ENCODE results near the gene AKAP17A. TPM values are rescaled to one million over a fixed set of nuclear protein-coding genes. Genes with fewer than 3 reads are reported as not detected.

Gene AKAP17A
- total RNA-seq, 1 donor from 2014 or later = 34.3 TPM

DNA sequence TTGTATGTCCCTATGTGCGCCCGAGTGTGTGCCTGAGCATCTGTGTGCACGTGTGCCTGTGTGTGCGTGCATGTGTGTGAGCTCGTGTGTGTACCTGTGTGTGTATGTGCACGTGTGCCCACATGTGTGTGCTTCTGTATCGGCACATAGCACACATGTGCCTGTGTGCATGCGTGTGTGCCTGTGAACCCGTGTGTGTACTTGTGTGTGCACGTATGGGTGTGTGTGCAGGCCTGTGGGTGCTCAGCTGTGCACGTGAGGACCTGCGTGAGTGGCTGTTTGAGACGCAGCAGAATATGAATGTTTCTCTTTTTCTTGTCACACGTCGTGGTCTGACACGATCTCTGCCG lies 4.3 kb downstream of the AKAP17A start:
- no peak overlapping the region for H3K4me3 Mint-ChIP-seq (ENCODE audit: unreplicated experiment)
- peak; percentile 68 for DNase-seq (ENCODE audit: low spot score)
- no peaks in the 10 kb centered on the region for H3K9me3 Mint-ChIP-seq (ENCODE audit: low read depth)
- H3K27ac Mint-ChIP-seq (ENCODE audit: unreplicated experiment) = no peak overlapping the region
- H3K36me3 Mint-ChIP-seq (ENCODE audit: low read depth) = peaks cover 37% of the 10 kb centered on the region
- peaks cover 18% of the 10 kb centered on the region for H3K4me1 Mint-ChIP-seq (ENCODE audit: low read depth)
- H3K27me3 Mint-ChIP-seq (ENCODE audit: low read depth) = no peaks in the 10 kb centered on the region
- TF ChIP-seq, protein P1, sequence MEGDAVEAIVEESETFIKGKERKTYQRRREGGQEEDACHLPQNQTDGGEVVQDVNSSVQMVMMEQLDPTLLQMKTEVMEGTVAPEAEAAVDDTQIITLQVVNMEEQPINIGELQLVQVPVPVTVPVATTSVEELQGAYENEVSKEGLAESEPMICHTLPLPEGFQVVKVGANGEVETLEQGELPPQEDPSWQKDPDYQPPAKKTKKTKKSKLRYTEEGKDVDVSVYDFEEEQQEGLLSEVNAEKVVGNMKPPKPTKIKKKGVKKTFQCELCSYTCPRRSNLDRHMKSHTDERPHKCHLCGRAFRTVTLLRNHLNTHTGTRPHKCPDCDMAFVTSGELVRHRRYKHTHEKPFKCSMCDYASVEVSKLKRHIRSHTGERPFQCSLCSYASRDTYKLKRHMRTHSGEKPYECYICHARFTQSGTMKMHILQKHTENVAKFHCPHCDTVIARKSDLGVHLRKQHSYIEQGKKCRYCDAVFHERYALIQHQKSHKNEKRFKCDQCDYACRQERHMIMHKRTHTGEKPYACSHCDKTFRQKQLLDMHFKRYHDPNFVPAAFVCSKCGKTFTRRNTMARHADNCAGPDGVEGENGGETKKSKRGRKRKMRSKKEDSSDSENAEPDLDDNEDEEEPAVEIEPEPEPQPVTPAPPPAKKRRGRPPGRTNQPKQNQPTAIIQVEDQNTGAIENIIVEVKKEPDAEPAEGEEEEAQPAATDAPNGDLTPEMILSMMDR (IDR thresholded peaks at IDR 0.05) = no peak

DNA sequence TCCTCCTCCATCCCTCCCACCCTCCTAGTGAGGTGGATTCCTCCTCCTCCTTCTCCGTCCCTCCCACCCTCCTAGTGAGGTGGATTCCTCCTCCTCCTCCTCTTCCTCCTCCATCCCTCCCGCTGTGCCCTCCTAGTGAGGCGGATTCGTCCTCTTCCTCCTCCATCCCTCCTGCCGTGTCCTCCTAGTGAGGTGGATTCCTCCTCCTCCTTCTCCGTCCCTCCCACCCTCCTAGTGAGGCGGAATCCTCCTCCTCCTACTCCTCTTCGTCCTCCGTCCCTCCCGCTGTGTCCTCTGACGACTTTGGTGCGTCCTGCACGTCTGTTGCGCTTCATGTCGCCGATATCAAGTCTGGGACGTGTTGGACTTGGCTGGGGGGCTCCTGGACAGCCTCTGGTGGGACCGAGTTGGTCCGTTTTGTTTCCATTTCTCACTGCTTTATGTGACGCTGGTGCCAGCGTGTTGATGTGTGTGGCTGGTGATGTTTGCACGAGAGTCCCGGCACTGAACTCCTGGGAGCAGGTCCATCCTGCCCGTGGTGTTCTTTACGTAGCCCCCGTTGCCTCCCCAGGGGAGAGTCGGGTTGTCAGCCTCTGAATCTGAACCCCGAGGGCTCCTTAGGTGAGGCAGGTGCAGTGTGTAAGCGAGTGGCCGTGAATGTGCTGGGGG lies 5.4 kb downstream of the AKAP17A start:
- H3K4me1 Mint-ChIP-seq (ENCODE audit: low read depth) = peaks cover 18% of the 10 kb centered on the region
- H3K9me3 Mint-ChIP-seq (ENCODE audit: low read depth) = no peaks in the 10 kb centered on the region
- peaks cover 41% of the 10 kb centered on the region for H3K36me3 Mint-ChIP-seq (ENCODE audit: low read depth)
- DNase-seq (ENCODE audit: low spot score) = peak; percentile 75
- H3K27ac Mint-ChIP-seq (ENCODE audit: unreplicated experiment) = no peak overlapping the region
- H3K4me3 Mint-ChIP-seq (ENCODE audit: unreplicated experiment) = no peak overlapping the region
- no peaks in the 10 kb centered on the region for H3K27me3 Mint-ChIP-seq (ENCODE audit: low read depth)
- TF ChIP-seq, protein P1 (IDR thresholded peaks at IDR 0.05) = no peak

DNA sequence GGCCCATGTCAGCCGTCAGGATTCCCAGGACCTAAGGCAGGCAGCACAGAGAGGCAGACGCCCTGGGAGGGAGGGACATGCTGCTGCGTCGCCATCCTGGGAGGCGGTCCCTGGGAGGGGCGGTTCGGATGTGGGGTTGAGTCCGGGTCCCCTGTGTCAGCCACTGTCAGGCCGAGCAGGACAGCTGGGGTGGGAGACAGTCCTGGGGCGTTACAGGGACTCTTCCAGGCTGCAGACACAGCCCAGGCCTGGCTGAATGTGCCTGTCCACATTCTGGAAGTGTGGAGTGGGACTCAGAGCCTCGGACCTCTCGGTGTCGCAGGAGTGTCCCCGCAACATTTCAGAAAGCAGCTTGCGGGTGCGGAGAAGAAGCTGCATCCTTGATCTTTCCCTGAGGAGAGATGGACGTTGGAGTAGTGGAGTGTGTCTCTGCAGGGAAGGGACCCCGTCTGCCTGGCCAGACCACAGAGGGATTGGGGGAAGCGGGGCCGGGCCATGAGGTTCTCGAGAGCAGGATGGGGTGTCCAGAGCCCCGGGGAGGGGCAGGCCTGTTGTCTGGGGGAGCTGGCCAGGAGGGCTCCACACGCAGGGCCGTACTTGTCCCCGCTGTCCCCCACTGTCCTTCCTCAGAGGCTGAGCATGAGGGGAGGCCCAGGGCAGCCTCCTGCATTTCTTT lies 6.1 kb downstream of the AKAP17A start:
- no peak overlapping the region for H3K27ac Mint-ChIP-seq (ENCODE audit: unreplicated experiment)
- peaks cover 18% of the 10 kb centered on the region for H3K4me1 Mint-ChIP-seq (ENCODE audit: low read depth)
- no peak overlapping the region for H3K4me3 Mint-ChIP-seq (ENCODE audit: unreplicated experiment)
- no peaks in the 10 kb centered on the region for H3K27me3 Mint-ChIP-seq (ENCODE audit: low read depth)
- peaks cover 48% of the 10 kb centered on the region for H3K36me3 Mint-ChIP-seq (ENCODE audit: low read depth)
- no peaks in the 10 kb centered on the region for H3K9me3 Mint-ChIP-seq (ENCODE audit: low read depth)
- peak; percentile 86 for DNase-seq (ENCODE audit: low spot score)
- TF ChIP-seq, protein P1 (IDR thresholded peaks at IDR 0.05) = no peak

DNA sequence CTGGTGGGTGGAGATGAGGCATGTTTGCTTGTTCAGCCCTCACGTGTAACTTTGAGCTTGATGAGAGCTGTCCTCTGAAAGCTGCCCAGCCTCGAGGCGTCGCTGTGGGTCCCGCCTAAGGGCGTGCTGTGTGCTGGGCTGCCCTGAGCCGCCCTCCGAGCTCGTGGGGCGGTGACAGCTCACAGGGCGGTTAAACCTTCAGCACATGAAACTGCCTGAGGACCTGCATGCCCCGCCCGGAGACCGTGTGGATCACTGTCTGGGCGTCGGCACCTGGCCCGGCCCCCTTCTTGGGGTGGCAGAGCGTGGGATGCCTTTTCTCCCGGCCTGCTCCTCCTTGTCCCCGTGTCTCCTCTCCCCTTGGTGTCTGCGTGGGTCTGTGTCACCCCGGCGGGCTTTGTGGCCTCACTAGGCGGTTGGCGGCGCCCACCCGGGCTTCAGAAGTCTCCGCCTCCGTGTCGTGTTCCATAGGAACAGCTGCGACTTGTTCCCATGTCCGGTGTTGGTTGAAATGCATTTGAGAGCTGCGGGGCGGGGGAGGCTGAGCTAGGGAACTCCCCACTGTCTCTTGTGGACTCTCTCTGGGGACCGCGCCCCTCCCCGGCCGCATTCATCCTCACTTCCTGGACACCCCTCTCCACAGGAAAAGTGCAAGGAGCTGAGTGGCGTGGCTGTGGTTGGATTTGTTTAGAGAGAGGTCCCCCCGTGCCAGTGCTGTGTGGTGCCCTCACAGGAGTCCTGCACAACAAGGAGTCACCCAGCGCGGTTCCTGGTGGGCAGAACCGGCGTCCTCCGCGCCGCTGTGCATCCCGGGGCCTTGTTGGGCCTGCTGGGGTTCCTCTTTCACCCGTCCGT lies 6.8 kb downstream of the AKAP17A start:
- Mint-ChIP-seq H3K27ac (ENCODE audit: unreplicated experiment) (no peak overlapping the region), H3K4me3 (ENCODE audit: unreplicated experiment) (no peak overlapping the region)

More for the DNA sequence above, 6.8 kb downstream of the AKAP17A start:
- DNase-seq (ENCODE audit: low spot score) = peak; percentile 79
- Mint-ChIP-seq H3K4me1 (ENCODE audit: low read depth) (peaks cover 11% of the 10 kb centered on the region), H3K9me3 (ENCODE audit: low read depth) (no peaks in the 10 kb centered on the region), H3K36me3 (ENCODE audit: low read depth) (peaks cover 51% of the 10 kb centered on the region), H3K27me3 (ENCODE audit: low read depth) (no peaks in the 10 kb centered on the region)
- TF ChIP-seq, protein P1 (IDR thresholded peaks at IDR 0.05) = no peak

Measured in chondrocyte (in vitro differentiated cells).